ENCODE results near the gene BIRC6. TPM values are rescaled to one million over a fixed set of nuclear protein-coding genes. Genes with fewer than 3 reads are reported as not detected.

Gene BIRC6
- total RNA-seq, 1 donor from 2014 or later = 32.7 TPM

- H3K36me3 ChIP-seq = peaks cover 36% of the 10 kb centered on the region
- intact Hi-C loops (cut with micrococcal nuclease) = no loop called here
These were observed 74.0 kb downstream of the BIRC6 start for GRCh38 chr2:32430804-32431203.

GRCh38 chr2:32436150-32436549 is 79.3 kb downstream of the BIRC6 start:
- intact Hi-C loops (cut with micrococcal nuclease) = no loop called here
- DNase-seq = no peak
- Histone ChIP-seq H3K4me1 (no peaks in the 10 kb centered on the region), H3K36me3 (peaks cover 77% of the 10 kb centered on the region), H3K27me3 (ENCODE audit: low read depth) (no peaks in the 10 kb centered on the region), H3K9me3 (replicated peaks) (no peaks in the 10 kb centered on the region), H3K27ac (replicated peaks) (no peak overlapping the region), H3K4me3 (no peak overlapping the region)
- no peak for TF ChIP-seq CTCF (IDR thresholded peaks at IDR 0.05; ENCODE audit: borderline replicate concordance)

More at GRCh38 chr2:32430804-32431203, 74.0 kb downstream of the BIRC6 start:
- Histone ChIP-seq H3K27ac (replicated peaks) (no peak overlapping the region), H3K27me3 (ENCODE audit: low read depth) (no peaks in the 10 kb centered on the region), H3K4me3 (no peak overlapping the region), H3K9me3 (replicated peaks) (no peaks in the 10 kb centered on the region), H3K4me1 (peaks cover 28% of the 10 kb centered on the region)
- DNase-seq = no peak
- TF ChIP-seq CTCF (IDR thresholded peaks at IDR 0.05; ENCODE audit: borderline replicate concordance) = no peak

GRCh38 chr2:32442020-32442467 is 85.2 kb downstream of the BIRC6 start:
- no peak overlapping the region for H3K27ac ChIP-seq (replicated peaks)
- H3K9me3 ChIP-seq (replicated peaks) = no peaks in the 10 kb centered on the region
- DNase-seq = no peak
- no peak overlapping the region for H3K4me3 ChIP-seq
- H3K36me3 ChIP-seq = peaks cover 91% of the 10 kb centered on the region
- H3K27me3 ChIP-seq (ENCODE audit: low read depth) = no peaks in the 10 kb centered on the region
- intact Hi-C loops (cut with micrococcal nuclease) = no loop called here
- TF ChIP-seq CTCF (IDR thresholded peaks at IDR 0.05; ENCODE audit: borderline replicate concordance) = no peak
- no peaks in the 10 kb centered on the region for H3K4me1 ChIP-seq

GRCh38 chr2:32446369-32446768 is 89.5 kb downstream of the BIRC6 start:
- TF ChIP-seq CTCF (IDR thresholded peaks at IDR 0.05; ENCODE audit: borderline replicate concordance) = no peak
- Histone ChIP-seq H3K36me3 (peaks cover 75% of the 10 kb centered on the region), H3K4me1 (no peaks in the 10 kb centered on the region), H3K4me3 (no peak overlapping the region), H3K9me3 (replicated peaks) (no peaks in the 10 kb centered on the region), H3K27ac (replicated peaks) (no peak overlapping the region), H3K27me3 (ENCODE audit: low read depth) (no peaks in the 10 kb centered on the region)
- intact Hi-C loops (cut with micrococcal nuclease) = no loop called here
- no peak for DNase-seq

GRCh38 chr2:32450851-32451250 is 94.0 kb downstream of the BIRC6 start:
- TF ChIP-seq CTCF (IDR thresholded peaks at IDR 0.05; ENCODE audit: borderline replicate concordance) = no peak
- Histone ChIP-seq H3K4me3 (no peak overlapping the region), H3K4me1 (no peaks in the 10 kb centered on the region), H3K27ac (replicated peaks) (no peak overlapping the region), H3K9me3 (replicated peaks) (no peaks in the 10 kb centered on the region), H3K36me3 (peaks cover 45% of the 10 kb centered on the region), H3K27me3 (ENCODE audit: low read depth) (no peaks in the 10 kb centered on the region)
- no peak for DNase-seq
- intact Hi-C loops (cut with micrococcal nuclease) = no loop called here
